GM19351 (cell line): ENCODE measurements around the gene KRTAP1-4.
"Not testable (repeated sequence)": the region's sequence is repeated elsewhere in the genome, so short reads cannot be mapped to it uniquely, and the experiment has no call there.

Experiments
- ATAC-seq: cut with Tn5 transposase; IDR thresholded peaks from one replicate; pipeline ENCODE4 v1.9.1; 2021; ENCODE audit warnings: mild to moderate bottlenecking, moderate library complexity; ENCODE audit not compliant: unreplicated experiment

The KRTAP1-4 gene

GRCh38 chr17:41008811-41009210, 21.2 kb downstream of the KRTAP1-4 start, which contains the start of gene KRTAP3-1:
TSS of gene KRTAP3-1 (minus strand) at chr17:41009128. CDS start at chr17:41009074, 54 bp downstream.
- no peak for ATAC-seq

DNA sequence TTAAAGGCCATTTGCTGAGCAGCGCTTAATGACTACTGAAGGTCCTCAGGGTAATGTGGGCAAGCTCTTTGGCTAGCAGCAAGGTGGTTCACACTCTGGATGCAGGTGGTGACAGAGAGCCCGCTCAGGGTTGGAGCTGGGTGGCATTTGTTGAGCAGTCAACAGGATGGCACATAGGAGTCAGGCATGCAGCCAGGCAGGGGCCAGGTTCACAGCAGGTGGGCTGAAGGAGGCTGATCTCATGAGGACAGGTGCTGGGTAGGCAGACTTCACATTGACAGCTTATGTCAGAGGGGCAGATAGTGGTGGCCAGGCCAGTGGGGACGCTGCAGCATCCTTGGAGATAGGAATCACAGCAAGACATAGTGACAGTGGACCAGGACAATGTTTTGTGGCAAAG, 25.6 kb downstream of the KRTAP1-4 start:
- ATAC-seq: no peak

GRCh38 chr17:41003926-41004325, 26.1 kb downstream of the KRTAP1-4 start:
- no peak for ATAC-seq

DNA sequence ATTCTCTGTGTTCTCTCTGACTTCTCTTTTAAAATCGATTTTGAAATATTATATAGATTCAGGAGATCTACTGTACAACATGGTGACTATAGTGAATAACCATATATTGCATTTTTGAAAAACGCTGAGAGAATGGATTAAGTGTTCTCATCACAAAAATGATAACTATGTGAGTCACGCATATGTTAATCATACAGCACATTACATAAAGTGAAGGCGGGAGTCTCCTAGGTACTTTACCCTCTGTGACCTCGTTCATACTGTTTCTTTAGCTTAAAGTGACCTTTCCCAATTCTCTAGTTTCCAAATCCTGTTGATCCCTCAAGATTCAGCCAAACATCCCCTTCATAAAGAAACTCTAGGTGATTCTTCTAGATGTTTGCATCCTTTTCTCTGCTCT, 27.2 kb downstream of the KRTAP1-4 start:
- no peak for ATAC-seq

GRCh38 chr17:41001795-41002194, 28.2 kb downstream of the KRTAP1-4 start:
- no peak for ATAC-seq

- not testable (repeated sequence) for ATAC-seq
Observed at GRCh38 chr17:40999563-40999962, 30.4 kb downstream of the KRTAP1-4 start, which contains the start of gene KRTAP3-2. TSS of gene KRTAP3-2 (minus strand) at chr17:40999906. CDS start at chr17:40999853, 53 bp downstream.

- ATAC-seq: no peak
Observed at GRCh38 chr17:40997361-40997760, 32.6 kb downstream of the KRTAP1-4 start.

DNA sequence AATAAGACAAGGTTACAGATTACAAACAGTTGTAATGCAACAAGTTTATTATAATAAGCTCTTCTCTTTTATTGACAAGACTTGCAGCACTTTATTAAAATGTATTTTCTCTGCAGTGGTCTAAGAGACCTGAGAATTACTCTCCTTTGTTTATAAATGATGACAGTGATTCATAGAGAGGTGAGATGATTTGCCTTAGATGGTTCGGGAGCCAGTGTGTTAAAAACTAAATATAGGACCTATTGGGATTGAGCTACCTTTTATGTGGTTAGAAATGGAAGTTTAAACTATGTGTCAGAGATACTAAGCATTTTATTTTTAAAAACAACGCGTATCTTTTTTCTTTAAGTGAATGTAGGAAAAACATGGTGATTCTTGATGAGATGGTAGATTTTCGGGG, 33.2 kb downstream of the KRTAP1-4 start:
- no peak for ATAC-seq

- no peak for ATAC-seq
Observed at GRCh38 chr17:40995116-40995515, 34.9 kb downstream of the KRTAP1-4 start.

DNA sequence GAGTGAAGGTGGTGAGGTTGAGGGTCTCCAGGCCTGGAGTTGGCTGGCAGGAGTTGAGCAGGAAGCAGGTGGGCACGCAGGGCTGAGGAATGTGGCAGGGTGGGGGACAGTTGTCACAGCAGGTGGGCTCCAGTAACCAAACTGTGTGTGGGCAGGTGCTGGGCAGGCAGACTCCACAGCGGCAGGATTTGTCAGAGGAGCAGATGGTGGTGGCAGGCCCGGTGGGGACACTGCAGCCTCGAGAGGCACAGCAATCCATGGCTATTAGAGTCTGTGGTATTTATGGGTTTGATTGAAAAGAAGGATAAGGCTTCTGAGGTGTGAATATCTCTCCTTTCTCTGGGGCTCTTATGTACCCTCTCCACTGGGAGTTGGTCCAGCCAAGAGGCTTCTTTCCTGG, 36.2 kb downstream of the KRTAP1-4 start, which contains the start of gene KRTAP3-3:
TSS of gene KRTAP3-3 (minus strand) at position 326 of the 400 bp plus-strand sequence. CDS start at position 259, 67 bp downstream.
- no peak for ATAC-seq

GRCh38 chr17:40993084-40993483, 36.9 kb downstream of the KRTAP1-4 start:
- no peak for ATAC-seq

GRCh38 chr17:40992666-40993065, 37.3 kb downstream of the KRTAP1-4 start:
- ATAC-seq: no peak

DNA sequence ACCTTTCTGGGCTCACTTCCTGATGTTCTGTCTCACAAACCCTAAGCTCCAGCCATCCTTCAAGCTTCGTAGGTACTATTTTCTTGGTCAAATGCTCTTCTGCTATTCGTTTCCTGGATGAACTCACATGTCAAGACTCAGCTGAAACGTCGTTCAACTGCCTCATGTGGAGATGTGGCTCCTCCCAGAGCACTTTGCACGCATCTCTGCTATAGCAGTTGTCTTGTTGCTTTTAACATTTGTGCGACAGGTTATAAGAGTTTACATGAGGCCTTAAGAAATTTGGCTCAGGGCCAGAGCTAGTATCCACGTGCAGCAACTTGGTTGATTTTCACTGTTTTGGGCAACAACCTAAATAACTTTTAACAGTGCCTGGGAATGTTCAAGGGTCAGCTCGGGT, 43.1 kb downstream of the KRTAP1-4 start:
- no peak for ATAC-seq

DNA sequence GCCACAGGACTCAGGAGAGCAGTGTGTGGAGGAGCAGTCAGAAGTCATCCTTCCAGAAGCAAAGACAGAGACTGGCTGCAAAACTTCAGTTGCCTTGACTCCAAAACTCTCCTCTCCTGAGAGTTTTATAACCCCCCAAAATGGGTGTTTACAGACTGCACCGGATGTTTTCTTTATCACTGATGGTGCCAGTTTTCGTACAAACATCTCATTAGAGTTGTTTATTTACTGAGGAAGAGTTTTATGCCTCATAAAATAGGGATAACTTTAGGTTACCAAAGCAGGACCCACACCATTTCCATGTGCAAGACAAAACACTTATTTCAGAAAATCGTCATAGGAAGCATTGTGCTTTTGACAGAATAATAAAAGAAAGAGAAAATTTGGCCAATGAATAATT, 45.8 kb downstream of the KRTAP1-4 start, which contains the start of gene KRT40:
TSS of gene KRT40 (minus strand) at position 101 of the 400 bp plus-strand sequence. CDS start at position 48, 53 bp downstream.
- ATAC-seq: no peak

- no peak for ATAC-seq
Observed at GRCh38 chr17:40981115-40981514, 48.9 kb downstream of the KRTAP1-4 start.

DNA sequence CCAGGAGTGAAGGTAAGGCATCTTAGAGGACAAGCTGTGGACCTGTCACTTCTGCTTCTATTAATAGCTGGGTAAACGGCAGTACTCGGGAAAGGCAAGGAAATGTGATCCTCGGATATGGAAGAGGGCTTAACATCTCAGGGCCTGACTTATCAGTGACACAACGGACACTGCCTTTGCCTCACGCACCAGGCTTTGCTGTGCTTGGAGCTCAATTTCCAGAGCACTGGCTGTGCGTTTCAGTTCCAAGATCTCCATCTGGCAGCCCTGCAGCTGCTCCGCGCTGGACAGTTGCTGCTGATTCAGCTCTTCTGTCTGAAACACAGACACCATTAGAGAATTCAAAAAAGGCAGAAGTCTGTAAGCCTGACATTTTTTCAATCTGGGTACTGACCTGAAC, 49.4 kb downstream of the KRTAP1-4 start:
- ATAC-seq: no peak

DNA sequence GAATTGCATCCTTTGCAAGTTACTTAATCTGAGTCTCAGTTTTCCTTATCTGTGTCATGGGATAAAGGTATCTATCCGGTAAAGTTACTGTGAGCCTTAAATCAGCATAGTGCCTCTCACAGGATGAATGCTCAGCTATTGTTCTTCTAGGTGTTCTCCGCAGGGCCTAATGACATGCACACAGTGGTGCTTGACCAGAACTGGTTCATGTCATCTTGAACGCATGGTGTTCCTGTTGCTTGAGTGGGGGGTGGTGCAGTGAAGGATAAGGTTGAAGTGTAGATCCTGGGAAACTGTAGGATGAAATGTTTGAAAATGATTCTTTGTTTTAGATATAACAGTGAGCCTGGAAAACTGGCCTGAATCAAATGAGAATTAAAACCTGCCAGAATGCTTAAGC, 49.9 kb downstream of the KRTAP1-4 start:
- ATAC-seq: no peak
